ENCODE measurements around the gene CCDC69.

The CCDC69 gene

GRCh38 chr5:151143645-151144044 is 80.2 kb downstream of the CCDC69 start:
- no peak for DNase-seq (ENCODE audit: low read depth in 2 of 2)

- no peak for DNase-seq (ENCODE audit: low read depth in 2 of 2)
Observed at GRCh38 chr5:151142933-151143332, 81.0 kb downstream of the CCDC69 start.

GRCh38 chr5:151141535-151141934 is 82.4 kb downstream of the CCDC69 start:
- peak; percentile 45 to 46 for DNase-seq (ENCODE audit: low read depth in 2 of 2)

- no peak for DNase-seq (ENCODE audit: low read depth in 2 of 2)
Observed at GRCh38 chr5:151140686-151141459, 83.0 kb downstream of the CCDC69 start.

- DNase-seq (ENCODE audit: low read depth in 2 of 2) = no peak
Observed at GRCh38 chr5:151139646-151140045, 84.2 kb downstream of the CCDC69 start.

GRCh38 chr5:151139015-151139414 is 84.9 kb downstream of the CCDC69 start:
- DNase-seq (ENCODE audit: low read depth in 2 of 2) = no peak

GRCh38 chr5:151138114-151138513 is 85.8 kb downstream of the CCDC69 start:
- no peak for DNase-seq (ENCODE audit: low read depth in 2 of 2)

- DNase-seq (ENCODE audit: low read depth in 2 of 2) = no peak
Observed at GRCh38 chr5:151137067-151137825, 86.6 kb downstream of the CCDC69 start.

GRCh38 chr5:151134228-151134627 is 89.7 kb downstream of the CCDC69 start:
- no peak for DNase-seq (ENCODE audit: low read depth in 2 of 2)

GRCh38 chr5:151132963-151133362 is 90.9 kb downstream of the CCDC69 start:
- DNase-seq (ENCODE audit: low read depth in 2 of 2) = no peak
